ENCODE measurements around the gene UBXN11.

DNA sequence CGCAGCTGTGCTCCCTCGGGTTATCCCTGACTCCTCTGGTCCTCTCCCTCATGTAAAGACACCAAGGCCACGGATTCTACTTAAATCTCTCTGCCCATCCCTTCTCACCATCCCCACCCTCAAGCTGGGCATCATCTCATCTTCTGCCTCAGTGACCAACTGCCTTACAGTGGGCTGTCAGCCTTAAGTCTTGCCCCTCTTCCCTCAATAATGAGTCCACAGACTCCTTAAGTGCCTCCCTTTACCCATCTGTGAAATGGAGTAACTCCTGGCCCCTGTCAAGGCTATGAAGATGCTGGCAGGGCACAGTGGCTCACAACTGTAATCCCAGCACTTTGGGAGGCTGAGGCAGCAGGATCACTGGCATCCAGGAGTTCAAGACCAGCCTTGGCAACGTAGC, 14.5 kb downstream of the UBXN11 start:
- TF ChIP-seq POLR2AphosphoS5 (IDR thresholded peaks at IDR 0.05; ENCODE audit: low read depth, low read length), result no peak
- no peak for TF ChIP-seq SIN3A (IDR thresholded peaks at IDR 0.05; ENCODE audit: borderline replicate concordance, insufficient read depth, low read length)
- TF ChIP-seq TAF1 (IDR thresholded peaks at IDR 0.05; ENCODE audit: borderline replicate concordance, insufficient read depth, low read length), result no peak
- TF ChIP-seq REST (IDR thresholded peaks at IDR 0.05; ENCODE audit: insufficient read depth in 1 of 2, low read depth in 2 of 2, low read length in 2 of 2), result no peak

Measured in PFSK-1 (cell line).